ENCODE measurements around the gene MEGF11. TPM values are rescaled to one million over a fixed set of nuclear protein-coding genes. Genes with fewer than 3 reads are reported as not detected.

The MEGF11 gene
- polyA plus RNA-seq, 3 donors from 2014 or later, result not detected

DNA sequence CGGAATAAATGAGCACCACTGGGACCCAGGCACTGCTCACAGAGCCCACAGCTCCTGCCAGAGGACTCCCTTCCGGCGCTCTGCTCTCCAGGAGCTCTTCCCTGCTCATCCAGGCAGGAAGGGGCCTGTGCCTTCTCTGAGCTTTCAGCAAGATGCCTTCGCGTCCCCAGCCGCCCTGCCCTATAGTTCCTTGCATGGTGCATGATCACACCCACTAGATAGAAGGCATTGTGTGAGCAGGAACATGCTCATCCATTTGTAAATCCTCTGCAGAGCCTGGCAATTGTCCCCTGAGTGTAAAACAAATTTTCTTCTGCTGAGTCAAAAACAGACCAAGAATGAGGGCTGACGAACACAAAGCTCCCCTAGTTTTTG is 181.6 kb downstream of the MEGF11 start:
- H3K9me3 Mint-ChIP-seq, result peaks cover 0 to 3% (median 0%) of the 10 kb centered on the region in 6 donors
- H3K36me3 Mint-ChIP-seq, result no peaks in the 10 kb centered on the region
- DNase-seq, result no peak
- H3K4me3 Mint-ChIP-seq, result no peak overlapping the region
- no peaks in the 10 kb centered on the region for H3K4me1 Mint-ChIP-seq
- peaks cover 2 to 9% (median 3%) of the 10 kb centered on the region in 3 donors for H3K27me3 Mint-ChIP-seq (ENCODE audit: low read depth in 3 of 3)
- no peak overlapping the region for H3K27ac Mint-ChIP-seq

DNA sequence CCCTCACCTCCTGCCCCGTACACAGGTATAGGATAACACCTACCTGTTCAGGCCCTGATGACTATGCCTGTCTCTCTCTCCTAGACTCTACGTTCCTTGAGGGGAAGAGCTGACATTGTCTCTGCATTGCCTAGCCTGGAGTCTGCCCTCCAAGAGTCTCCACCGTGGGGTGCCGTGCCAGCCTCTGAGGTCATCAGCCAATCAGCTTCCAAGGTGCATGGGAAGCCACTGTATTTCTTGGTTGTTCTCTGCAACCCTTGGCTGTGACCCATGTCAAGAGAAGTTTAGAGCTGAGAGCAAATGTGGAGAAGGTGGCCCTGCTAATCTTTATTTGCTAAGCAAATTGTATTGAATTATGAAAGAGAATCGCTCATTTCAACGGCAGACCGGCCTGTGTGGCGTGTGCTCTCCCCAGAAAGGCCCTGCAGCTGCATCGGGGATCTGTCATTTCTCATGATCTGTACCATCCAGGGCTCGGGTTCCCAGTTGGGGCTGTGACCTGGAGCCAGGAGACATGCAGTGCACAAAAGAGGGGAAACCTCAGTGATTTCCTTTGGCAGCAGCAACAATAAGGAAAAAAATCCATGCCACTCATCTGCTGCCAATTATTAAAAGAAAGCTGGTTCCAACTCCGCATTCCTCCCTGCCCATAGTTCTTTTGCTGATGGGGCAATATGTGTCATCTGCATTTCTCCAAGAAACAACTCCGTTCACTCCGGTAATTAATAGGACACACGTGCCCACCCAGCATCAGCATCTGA is 182.2 kb downstream of the MEGF11 start:
- no peak for DNase-seq
- H3K4me1 Mint-ChIP-seq, result no peaks in the 10 kb centered on the region
- no peaks in the 10 kb centered on the region for H3K36me3 Mint-ChIP-seq
- peaks cover 2 to 9% (median 3%) of the 10 kb centered on the region in 3 donors for H3K27me3 Mint-ChIP-seq (ENCODE audit: low read depth in 3 of 3)
- H3K27ac Mint-ChIP-seq, result no peak overlapping the region
- peaks cover 0 to 3% (median 0%) of the 10 kb centered on the region in 6 donors for H3K9me3 Mint-ChIP-seq
- H3K4me3 Mint-ChIP-seq, result no peak overlapping the region

DNA sequence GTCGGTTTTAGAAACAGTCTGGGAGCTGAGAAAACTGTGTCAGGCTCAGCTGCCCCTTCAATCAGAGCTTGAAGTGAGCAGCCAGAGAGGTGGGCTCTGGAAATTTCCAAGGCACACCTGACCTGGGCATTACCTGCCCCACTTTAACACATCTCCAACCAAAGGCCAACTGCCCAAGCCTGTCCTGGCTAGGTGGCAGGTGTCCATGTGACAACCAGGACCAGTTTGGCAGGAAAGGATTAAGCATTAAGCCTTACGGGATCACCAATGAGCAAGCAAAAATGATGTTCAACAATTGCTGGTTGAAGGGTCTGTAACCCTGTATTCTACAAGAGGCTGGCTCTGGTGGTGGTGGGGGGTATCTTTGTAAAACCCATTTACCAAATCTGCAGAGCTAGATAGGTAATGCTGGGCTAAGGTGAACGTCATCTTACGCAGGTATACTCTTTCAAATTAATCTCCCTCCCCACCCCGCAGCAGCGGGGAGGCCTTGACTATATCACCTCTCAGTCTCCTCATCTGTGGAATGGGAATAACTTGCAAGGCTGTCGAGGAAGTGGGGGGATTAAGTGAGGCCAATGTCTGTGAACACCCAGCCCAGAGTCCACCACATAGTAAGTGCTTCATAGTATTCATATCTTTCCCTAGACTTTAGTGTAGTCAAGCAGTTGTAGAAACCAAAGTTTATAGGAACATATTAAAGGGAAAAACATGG is 183.2 kb downstream of the MEGF11 start:
- no peak overlapping the region for H3K4me3 Mint-ChIP-seq
- H3K27me3 Mint-ChIP-seq (ENCODE audit: low read depth in 3 of 3), result peaks cover 2 to 9% (median 5%) of the 10 kb centered on the region in 3 donors
- H3K27ac Mint-ChIP-seq, result no peak overlapping the region
- H3K36me3 Mint-ChIP-seq, result no peaks in the 10 kb centered on the region
- no peaks in the 10 kb centered on the region for H3K9me3 Mint-ChIP-seq
- no peak for DNase-seq
- no peaks in the 10 kb centered on the region for H3K4me1 Mint-ChIP-seq

DNA sequence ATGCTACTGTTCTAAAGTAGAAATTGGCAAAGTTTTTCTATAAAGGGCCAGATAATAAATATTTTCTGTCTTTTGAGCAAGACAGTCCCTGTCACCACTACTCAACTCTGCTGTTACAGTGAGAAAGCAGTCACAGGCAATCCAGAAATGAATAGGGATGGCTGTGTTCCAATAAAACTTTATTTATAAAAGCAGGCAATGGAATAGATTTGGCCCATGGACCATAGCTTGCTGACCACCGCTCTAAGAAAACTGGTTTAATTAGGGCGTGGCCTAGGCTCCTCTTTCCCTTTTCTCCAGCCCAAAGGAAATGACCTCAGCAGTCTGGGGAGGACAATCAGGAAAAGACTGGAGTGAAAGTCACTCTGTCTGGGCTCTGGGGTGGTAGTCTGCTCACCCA is 183.8 kb downstream of the MEGF11 start:
- H3K27me3 Mint-ChIP-seq (ENCODE audit: low read depth in 3 of 3), result peaks cover 4 to 9% (median 4%) of the 10 kb centered on the region in 3 donors
- H3K9me3 Mint-ChIP-seq, result no peaks in the 10 kb centered on the region
- H3K4me3 Mint-ChIP-seq, result no peak overlapping the region
- DNase-seq, result no peak
- H3K27ac Mint-ChIP-seq, result no peak overlapping the region
- no peaks in the 10 kb centered on the region for H3K36me3 Mint-ChIP-seq
- H3K4me1 Mint-ChIP-seq, result no peaks in the 10 kb centered on the region

DNA sequence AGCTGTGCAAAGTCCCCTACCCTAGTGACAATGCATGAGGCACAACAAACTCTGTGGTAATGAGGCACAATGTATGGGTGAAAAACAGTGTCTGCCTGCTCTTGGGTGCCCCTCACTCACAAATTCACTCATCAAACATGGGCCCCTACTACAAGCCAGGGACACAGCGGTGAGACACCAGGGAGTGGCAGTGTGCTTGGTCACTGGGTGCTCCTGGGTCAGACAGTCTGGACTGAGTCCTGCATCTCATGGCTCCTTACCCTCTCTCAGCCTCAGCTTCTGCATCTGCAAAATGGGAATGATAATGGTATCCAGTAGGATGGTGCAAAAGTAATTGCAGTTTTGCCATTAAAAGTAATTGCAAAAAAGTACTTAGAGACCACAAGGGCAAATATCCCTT is 184.7 kb downstream of the MEGF11 start:
- Mint-ChIP-seq H3K27me3 (ENCODE audit: low read depth in 3 of 3) (peaks cover 3 to 7% (median 4%) of the 10 kb centered on the region in 3 donors), H3K4me3 (no peak overlapping the region), H3K27ac (no peak overlapping the region), H3K36me3 (no peaks in the 10 kb centered on the region), H3K4me1 (no peaks in the 10 kb centered on the region), H3K9me3 (no peaks in the 10 kb centered on the region)
- no peak for DNase-seq

DNA sequence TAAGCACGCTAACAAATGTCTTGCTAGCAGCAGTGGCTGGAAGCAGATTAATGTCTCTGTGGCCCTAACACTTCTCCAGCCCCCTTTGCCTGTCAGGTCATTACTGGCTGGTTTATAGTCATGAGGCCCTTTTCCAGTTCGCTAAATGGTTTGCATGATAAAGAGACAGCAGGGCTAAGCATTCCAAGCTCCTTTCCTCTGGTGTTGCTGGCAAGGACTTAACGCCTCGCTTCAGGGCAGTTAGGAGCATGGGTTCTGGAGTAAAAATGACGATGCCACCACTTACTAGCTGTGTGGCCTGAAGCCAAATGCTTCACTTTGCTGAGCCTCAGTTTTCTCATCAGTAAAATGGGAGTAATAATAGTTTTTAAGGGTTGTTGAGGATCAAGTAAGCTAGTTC is 185.9 kb downstream of the MEGF11 start:
- H3K27ac Mint-ChIP-seq, result no peak overlapping the region
- no peaks in the 10 kb centered on the region for H3K9me3 Mint-ChIP-seq
- no peak for DNase-seq
- H3K36me3 Mint-ChIP-seq, result no peaks in the 10 kb centered on the region
- no peaks in the 10 kb centered on the region for H3K4me1 Mint-ChIP-seq
- peaks cover 1 to 7% (median 4%) of the 10 kb centered on the region in 3 donors for H3K27me3 Mint-ChIP-seq (ENCODE audit: low read depth in 3 of 3)
- no peak overlapping the region for H3K4me3 Mint-ChIP-seq

DNA sequence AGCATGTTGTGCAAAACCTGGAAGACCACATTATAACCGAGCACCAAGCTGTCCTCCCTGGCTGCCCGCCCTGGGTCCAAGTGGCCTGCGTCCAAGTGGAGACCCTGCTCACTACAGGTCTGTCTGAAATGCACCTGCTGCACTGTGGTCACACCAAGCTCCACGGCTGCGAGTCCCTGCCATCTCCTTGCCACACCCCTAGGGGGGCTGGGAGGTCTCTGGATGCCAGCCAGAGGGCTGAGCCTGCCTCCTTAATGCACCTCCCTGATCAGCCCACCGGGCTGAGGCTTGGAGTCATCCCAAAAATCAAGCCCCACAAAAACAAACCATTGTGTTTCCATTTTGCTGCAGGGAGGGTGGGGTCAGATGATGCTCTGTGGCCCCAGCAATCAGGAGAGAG is 187.1 kb downstream of the MEGF11 start:
- DNase-seq, result no peak
- no peak overlapping the region for H3K4me3 Mint-ChIP-seq
- H3K9me3 Mint-ChIP-seq, result no peaks in the 10 kb centered on the region
- no peaks in the 10 kb centered on the region for H3K36me3 Mint-ChIP-seq
- peaks cover 1 to 5% (median 5%) of the 10 kb centered on the region in 3 donors for H3K27me3 Mint-ChIP-seq (ENCODE audit: low read depth in 3 of 3)
- no peak overlapping the region for H3K27ac Mint-ChIP-seq
- H3K4me1 Mint-ChIP-seq, result no peaks in the 10 kb centered on the region

DNA sequence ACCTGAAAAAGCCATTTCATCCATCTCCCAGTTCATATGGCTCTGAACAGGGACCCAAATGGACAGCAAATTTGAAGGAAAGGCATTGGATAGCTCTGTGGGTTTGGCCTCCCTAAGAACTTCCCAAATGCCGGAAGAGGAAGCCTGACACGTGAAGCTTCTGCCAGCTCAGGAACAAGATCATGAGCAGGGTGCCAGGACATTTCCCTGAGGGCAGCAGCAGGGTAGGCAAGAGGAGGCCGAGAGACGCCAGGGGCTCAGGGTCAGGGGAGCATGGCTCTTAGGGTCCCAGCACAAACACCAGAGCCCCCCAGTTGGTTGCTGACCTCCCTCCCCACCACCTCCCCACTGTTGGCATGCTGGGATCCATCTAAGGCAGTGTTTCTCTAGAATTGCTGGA is 187.5 kb downstream of the MEGF11 start:
- H3K9me3 Mint-ChIP-seq, result no peaks in the 10 kb centered on the region
- peaks cover 2 to 5% (median 4%) of the 10 kb centered on the region in 3 donors for H3K27me3 Mint-ChIP-seq (ENCODE audit: low read depth in 3 of 3)
- no peaks in the 10 kb centered on the region for H3K36me3 Mint-ChIP-seq
- H3K4me3 Mint-ChIP-seq, result no peak overlapping the region
- no peak overlapping the region for H3K27ac Mint-ChIP-seq
- no peak for DNase-seq
- H3K4me1 Mint-ChIP-seq, result no peaks in the 10 kb centered on the region

DNA sequence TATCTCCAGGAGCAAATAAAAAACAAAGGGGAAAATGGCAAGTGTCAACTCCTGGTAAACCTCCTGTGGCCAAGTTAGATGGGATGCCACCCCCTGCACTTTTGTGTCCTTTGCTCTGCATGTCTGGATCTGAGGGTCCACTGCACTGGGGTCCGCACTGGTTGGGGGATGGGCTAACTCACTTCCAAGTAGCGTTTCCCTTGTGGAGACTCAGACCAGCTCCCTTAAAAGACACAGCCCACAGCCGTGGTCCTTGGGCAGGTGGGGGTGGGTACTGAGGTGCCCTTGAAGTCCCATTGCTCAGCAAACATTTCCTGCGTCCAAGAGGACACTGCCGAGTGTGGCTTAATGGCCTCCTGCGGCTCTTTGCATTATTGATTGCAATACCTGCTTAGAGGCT is 188.2 kb downstream of the MEGF11 start:
- Mint-ChIP-seq H3K36me3 (no peaks in the 10 kb centered on the region), H3K27ac (no peak overlapping the region), H3K4me1 (no peaks in the 10 kb centered on the region), H3K4me3 (no peak overlapping the region), H3K9me3 (no peaks in the 10 kb centered on the region), H3K27me3 (ENCODE audit: low read depth in 3 of 3) (peaks cover 2 to 5% (median 5%) of the 10 kb centered on the region in 3 donors)
- DNase-seq, result no peak

DNA sequence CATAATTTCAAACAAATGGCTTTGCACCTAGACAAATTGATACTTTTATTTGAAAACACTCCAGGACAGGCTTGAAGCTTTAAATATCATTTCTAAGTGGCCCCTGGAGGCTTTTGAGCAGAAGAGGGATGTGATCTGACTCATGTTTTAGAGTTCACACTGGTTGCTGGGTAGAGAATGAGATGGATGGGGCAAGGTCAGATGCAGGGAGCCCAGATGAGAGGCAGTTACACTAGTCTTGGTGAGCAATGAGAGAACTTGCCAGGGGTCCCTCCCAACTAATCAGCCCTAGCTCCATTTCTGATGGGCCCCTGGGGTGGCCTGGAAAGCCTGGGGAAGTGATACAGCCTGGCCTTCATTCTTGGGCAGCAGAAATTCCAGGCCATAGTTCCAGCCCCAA is 190.4 kb downstream of the MEGF11 start:
- H3K9me3 Mint-ChIP-seq, result no peaks in the 10 kb centered on the region
- H3K4me3 Mint-ChIP-seq, result no peak overlapping the region
- no peaks in the 10 kb centered on the region for H3K36me3 Mint-ChIP-seq
- peaks cover 2 to 8% (median 6%) of the 10 kb centered on the region in 3 donors for H3K27me3 Mint-ChIP-seq (ENCODE audit: low read depth in 3 of 3)
- no peaks in the 10 kb centered on the region for H3K4me1 Mint-ChIP-seq
- H3K27ac Mint-ChIP-seq, result no peak overlapping the region
- no peak for DNase-seq

DNA sequence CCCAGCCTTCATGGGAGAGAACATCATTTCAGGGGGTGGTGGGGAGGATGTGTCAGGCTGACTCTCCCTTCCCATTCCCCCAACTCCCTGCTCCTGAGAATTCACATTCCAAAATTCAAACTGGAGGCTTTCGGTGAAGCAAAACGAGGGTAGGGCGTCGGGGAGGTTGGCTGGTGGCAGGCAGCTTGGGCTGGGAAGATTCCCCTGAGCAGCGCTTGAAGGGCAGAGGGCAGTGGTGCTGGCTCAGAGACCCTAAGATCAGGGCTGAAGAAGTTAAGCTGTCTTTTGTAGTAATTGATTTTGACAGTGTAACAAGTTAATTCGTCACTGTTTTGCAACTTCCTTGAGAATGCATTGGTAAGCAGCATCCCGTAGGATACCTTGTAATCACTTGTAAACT is 196.5 kb downstream of the MEGF11 start:
- Mint-ChIP-seq H3K9me3 (no peaks in the 10 kb centered on the region), H3K4me3 (no peak overlapping the region), H3K4me1 (no peaks in the 10 kb centered on the region), H3K36me3 (no peaks in the 10 kb centered on the region), H3K27me3 (ENCODE audit: low read depth in 3 of 3) (peaks cover 5 to 10% (median 5%) of the 10 kb centered on the region in 3 donors), H3K27ac (no peak overlapping the region)
- no peak for DNase-seq

DNA sequence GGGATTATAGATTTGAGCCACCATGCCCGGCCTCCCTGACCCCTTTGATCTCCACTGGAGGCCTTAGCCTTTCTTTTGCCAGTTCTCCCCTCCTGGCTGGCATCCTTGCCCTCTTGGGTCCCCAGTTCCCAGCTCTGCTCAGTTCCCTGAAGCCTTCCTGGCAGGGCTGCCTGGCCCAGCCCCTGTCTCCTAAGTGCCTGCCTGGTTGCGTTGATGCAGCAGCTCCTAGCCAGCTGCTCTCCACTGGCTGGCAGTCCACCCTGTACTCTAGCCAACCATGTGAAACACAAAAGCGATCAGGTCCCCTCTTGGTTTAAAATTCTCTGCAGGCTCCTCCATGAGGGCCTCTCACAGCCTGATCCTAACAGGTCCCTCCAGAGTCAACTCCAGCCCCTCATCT is 199.6 kb downstream of the MEGF11 start:
- Mint-ChIP-seq H3K4me1 (no peaks in the 10 kb centered on the region), H3K36me3 (no peaks in the 10 kb centered on the region), H3K9me3 (peaks cover 0 to 3% (median 0%) of the 10 kb centered on the region in 6 donors), H3K4me3 (no peak overlapping the region), H3K27me3 (ENCODE audit: low read depth in 3 of 3) (peaks cover 3 to 7% (median 7%) of the 10 kb centered on the region in 3 donors), H3K27ac (no peak overlapping the region)
- DNase-seq, result no peak

DNA sequence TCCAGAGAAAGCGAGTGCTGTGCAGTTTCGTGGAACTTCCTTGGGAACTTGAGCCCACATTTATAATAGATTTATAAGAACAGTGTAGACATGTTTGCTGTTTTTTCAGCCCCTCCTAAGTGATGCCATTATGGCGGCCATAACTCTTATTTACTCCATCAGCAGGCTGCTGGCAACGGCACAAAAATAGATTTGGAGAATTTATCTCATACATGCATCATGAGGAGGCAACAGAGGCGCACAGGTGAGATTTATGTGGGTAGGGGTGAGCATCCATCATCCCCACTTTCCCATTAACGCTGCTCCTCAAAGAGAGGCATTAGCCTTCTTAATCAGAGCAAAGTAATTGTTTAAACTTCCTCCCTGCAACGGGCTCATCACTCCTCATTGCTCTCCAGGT is 201.7 kb downstream of the MEGF11 start:
- Mint-ChIP-seq H3K4me1 (no peaks in the 10 kb centered on the region), H3K9me3 (peaks cover 0 to 3% (median 0%) of the 10 kb centered on the region in 6 donors), H3K27me3 (ENCODE audit: low read depth in 3 of 3) (peaks cover 3 to 7% (median 6%) of the 10 kb centered on the region in 3 donors), H3K4me3 (no peak overlapping the region), H3K36me3 (no peaks in the 10 kb centered on the region), H3K27ac (no peak overlapping the region)
- no peak for DNase-seq

DNA sequence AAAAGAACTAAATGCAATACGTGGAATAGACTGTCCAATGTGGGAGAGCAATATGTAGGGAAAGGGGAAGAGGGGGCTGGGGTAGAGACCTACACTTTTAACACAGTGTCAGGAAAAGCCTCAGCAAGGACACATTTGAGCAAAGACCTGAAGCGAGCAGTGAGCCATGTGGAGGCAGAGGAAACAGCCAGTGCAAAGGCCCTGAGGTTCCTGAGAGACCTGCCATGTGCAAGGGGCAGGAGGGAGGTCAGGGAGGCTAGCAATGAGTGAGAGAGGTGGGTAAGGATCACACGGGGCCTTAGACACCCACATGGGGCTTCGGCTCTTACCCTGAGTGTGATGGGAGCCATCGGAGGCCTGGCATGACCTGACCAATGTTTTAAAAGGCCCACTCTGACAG is 203.3 kb downstream of the MEGF11 start:
- H3K4me1 Mint-ChIP-seq, result no peaks in the 10 kb centered on the region
- no peaks in the 10 kb centered on the region for H3K36me3 Mint-ChIP-seq
- no peak overlapping the region for H3K4me3 Mint-ChIP-seq
- peaks cover 4 to 9% (median 5%) of the 10 kb centered on the region in 3 donors for H3K27me3 Mint-ChIP-seq (ENCODE audit: low read depth in 3 of 3)
- no peak for DNase-seq
- H3K27ac Mint-ChIP-seq, result no peak overlapping the region
- H3K9me3 Mint-ChIP-seq, result peaks cover 0 to 3% (median 0%) of the 10 kb centered on the region in 6 donors

Data from immature natural killer cell (primary cell).